Ovary (tissue), 9 donors: Measurements from ENCODE around the gene SH3GL3. TPM values are rescaled to one million over a fixed set of nuclear protein-coding genes. Genes with fewer than 3 reads are reported as not detected.

Experiments used
- DNase-seq, 5 donors: peaks; one replicate each; pipeline ENCODE4 v3.0.0-alpha.2; 2019 to 2020
- H3K27ac ChIP-seq, 2 donors: fragments of 200-600 bp; one replicate each; pipeline versions ENCODE4 v1.5.1 to v1.8.0; 2019 to 2022
- H3K27me3 ChIP-seq: fragments of 200-600 bp; one replicate; pipeline ENCODE4 v1.8.0; 2022
- H3K36me3 ChIP-seq: fragments of 200-600 bp; sonication (generic); one replicate; pipeline ENCODE4 v1.5.1; 2019
- H3K4me1 ChIP-seq: one replicate; pipeline ENCODE4 v1.8.1; 2013; ENCODE audit warnings: mild to moderate bottlenecking, moderate library complexity; ENCODE audit not compliant: insufficient read depth
- H3K4me3 ChIP-seq: fragments of 200-600 bp; sonication (generic); one replicate; pipeline ENCODE4 v1.5.1; 2017
- H3K9me3 ChIP-seq, 2 donors: fragments of 200-600 bp in 1 of 2; sonication (generic) in 1 of 2; one replicate each; pipeline versions ENCODE4 v1.5.1 to v1.8.1; 2013 to 2019; ENCODE audit warnings: mild to moderate bottlenecking in 1 of 2, moderate library complexity in 1 of 2
- EP300 ChIP-seq: sonication (generic); formaldehyde crosslinking; IDR thresholded peaks from one replicate; pipeline ENCODE4 v1.6.1; 2017; ENCODE audit warnings: antibody characterized with exemption
- POLR2A ChIP-seq: fragments of 450-650 bp; IDR thresholded peaks from one replicate; pipeline ENCODE4 v1.6.1; 2017; ENCODE audit warnings: antibody characterized with exemption, mild to moderate bottlenecking, moderate library complexity
- WGBS, 3 donors: extraction: QIAGEN DNeasy Blood & Tissue Kit in 1 of 3; methylation state at CpG; one replicate each; pipeline versions ENCODE4 v1.1.5 to v1.1.7; 2013 to 2017; 5-methylcytosine and 5-hydroxymethylcytosine counted together
- intact Hi-C, 4 donors: fragments of 100-400 bp; cut with DNase I; formaldehyde crosslinking; loops; one replicate each; pipeline versions ENCODE4 v1.11.0 to v1.15.1; 2022 to 2023
- polyA plus RNA-seq, 2 donors: library from polyadenylated mRNA; stranded (reverse); fragments of 200-250 nt in 1 of 2; fragments of 350-450 nt in 1 of 2; fragmentation: Illumina TruSeq in 1 of 2; extraction: RNeasy Lipid Tissue Mini Kit (QIAGEN cat#74804) in 1 of 2; gene quantifications; one replicate each; pipeline ENCODE4 v1.2.3, GENCODE V29; 2013 to 2014
- total RNA-seq, 7 donors: library from RNA; depleted of rRNA in 2 of 7; stranded (reverse); fragments of >200 nt in 2 of 7; fragmentation: NEBNext Ultra II Directional in 3 of 7; extraction: Animal tissue kit (Norgen Biotek cat#: 25700) in 3 of 7; gene quantifications; one replicate each; pipeline versions ENCODE4 v1.1.0 to v1.2.4, GENCODE V29; 2016 to 2023
- TF ChIP-seq, protein P1 (sequence below), 3 donors: fragments of 450-650 bp in 2 of 3; fragments of 200-600 bp in 1 of 3; IDR thresholded peaks; one replicate each; pipeline versions ENCODE4 v1.5.1 to v1.8.0; 2016 to 2022; ENCODE audit warnings: antibody characterized with exemption in 3 of 3, mild to moderate bottlenecking in 1 of 3
- donor health status: DM: no; HTN: no; CAD: no; lungs with moderate emphysema.
- donor health status: DM: no; HTN: no; CAD: no.
- donor health status: Bipolar disorder and iron deficiency.
- donor health status: DM: yes; HTN: yes; CAD: no.
- donor health status: DM: no; HTN: no; CAD: no.
- donor health status: DM: yes; HTN: yes; CAD: no.

Gene SH3GL3
- total and polyA plus RNA-seq, 9 donors, result 0.25 to 4.9 (median 0.55) TPM; not detected in 1

DNA sequence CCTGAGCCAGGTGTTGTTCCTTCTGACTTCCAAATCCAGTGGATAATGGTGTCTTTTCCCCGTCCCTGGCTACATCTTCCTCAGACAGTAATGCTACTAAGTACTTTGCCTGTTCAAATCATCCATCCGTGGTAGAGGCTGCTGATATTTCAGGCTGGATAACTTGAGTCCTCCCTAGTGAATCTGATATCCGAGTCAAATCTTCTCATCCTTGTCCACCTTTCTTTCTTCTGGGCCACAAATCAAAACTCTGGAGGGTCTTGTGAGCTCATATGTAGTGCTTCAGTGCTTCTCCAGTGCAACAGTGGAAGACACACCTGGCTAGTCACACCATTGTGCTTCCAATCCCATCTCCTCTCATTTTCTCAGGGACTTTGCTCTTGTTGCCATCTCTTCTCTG, 11.2 kb downstream of the SH3GL3 start:
- TF ChIP-seq POLR2A, result no peak
- TF ChIP-seq EP300, result no peak
- TF ChIP-seq, protein P1, sequence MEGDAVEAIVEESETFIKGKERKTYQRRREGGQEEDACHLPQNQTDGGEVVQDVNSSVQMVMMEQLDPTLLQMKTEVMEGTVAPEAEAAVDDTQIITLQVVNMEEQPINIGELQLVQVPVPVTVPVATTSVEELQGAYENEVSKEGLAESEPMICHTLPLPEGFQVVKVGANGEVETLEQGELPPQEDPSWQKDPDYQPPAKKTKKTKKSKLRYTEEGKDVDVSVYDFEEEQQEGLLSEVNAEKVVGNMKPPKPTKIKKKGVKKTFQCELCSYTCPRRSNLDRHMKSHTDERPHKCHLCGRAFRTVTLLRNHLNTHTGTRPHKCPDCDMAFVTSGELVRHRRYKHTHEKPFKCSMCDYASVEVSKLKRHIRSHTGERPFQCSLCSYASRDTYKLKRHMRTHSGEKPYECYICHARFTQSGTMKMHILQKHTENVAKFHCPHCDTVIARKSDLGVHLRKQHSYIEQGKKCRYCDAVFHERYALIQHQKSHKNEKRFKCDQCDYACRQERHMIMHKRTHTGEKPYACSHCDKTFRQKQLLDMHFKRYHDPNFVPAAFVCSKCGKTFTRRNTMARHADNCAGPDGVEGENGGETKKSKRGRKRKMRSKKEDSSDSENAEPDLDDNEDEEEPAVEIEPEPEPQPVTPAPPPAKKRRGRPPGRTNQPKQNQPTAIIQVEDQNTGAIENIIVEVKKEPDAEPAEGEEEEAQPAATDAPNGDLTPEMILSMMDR (IDR thresholded peaks at IDR 0.05), result no peak
- no peak overlapping the region for H3K4me3 ChIP-seq
- no peaks in the 10 kb centered on the region for H3K36me3 ChIP-seq
- H3K27me3 ChIP-seq, result no peaks in the 10 kb centered on the region
- DNase-seq, result no peak
- 44 to 71% (median 60%) methylated on average over 3 of the region's 3 CpGs for WGBS, 3 donors
- no peaks in the 10 kb centered on the region for H3K9me3 ChIP-seq
- no peaks in the 10 kb centered on the region for H3K4me1 ChIP-seq
- intact Hi-C loops, result no loop called here
- H3K27ac ChIP-seq, result no peak overlapping the region

DNA sequence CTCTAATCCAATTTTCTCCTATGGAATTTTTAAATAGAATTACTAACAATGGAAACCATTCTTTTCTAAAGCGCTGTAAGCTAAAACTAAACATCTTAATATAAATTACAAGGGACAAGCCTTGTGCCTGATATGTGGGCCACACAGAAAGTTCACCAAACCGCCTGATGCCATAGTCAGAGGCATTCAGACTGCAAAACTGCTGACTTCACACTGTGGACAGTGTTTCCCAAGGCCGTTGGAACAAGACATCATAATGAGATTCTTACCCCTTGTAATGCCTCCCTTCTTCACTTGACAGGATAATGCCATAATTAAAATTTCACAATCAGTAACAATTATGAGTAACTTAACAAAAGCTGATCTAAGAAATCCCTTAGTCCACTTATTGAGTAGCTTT, 14.9 kb downstream of the SH3GL3 start:
- intact Hi-C loops, result loop anchor here in 1 of 4 donors (10.0 kb wide), 1 partner anchor 57 kb away; no protein-coding TSS in a partner anchor
- no peaks in the 10 kb centered on the region for H3K9me3 ChIP-seq
- H3K27ac ChIP-seq, result no peak overlapping the region
- H3K4me3 ChIP-seq, result no peak overlapping the region
- DNase-seq, result no peak
- no peaks in the 10 kb centered on the region for H3K4me1 ChIP-seq
- H3K27me3 ChIP-seq, result no peaks in the 10 kb centered on the region
- TF ChIP-seq POLR2A (no peak), EP300 (no peak)
- TF ChIP-seq, protein P1 (IDR thresholded peaks at IDR 0.05), result no peak
- 83 to 92% (median 84%) methylated on average over 3 of the region's 3 CpGs for WGBS, 3 donors
- H3K36me3 ChIP-seq, result no peaks in the 10 kb centered on the region

DNA sequence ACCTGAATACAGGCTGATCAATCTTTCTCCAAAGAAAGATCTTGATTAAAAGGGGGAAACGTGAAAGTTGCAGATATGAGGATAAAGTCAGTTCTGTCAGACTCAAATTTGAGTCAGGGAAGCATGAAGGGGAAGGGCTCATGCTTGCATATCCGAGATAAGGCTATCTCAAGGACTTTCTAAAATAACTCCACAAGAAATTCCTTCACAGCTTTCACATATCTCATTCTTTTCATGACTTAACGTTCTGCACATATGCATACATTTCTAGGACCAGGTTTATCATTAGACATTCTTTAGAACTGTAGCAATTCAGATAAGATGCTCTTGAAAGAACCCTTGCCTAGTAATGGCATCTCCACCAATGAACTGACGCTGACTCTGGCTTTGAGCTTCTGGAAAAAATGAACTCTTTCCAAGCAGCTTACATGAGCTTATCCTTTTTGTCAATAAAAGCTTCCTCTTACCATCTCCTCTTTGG, 15.9 kb downstream of the SH3GL3 start:
- 2 to 11% (median 3%) methylated on average over 4 of the region's 4 CpGs for WGBS, 3 donors
- intact Hi-C loops, result loop anchor here in 1 of 4 donors (10.0 kb wide), 1 partner anchor 58 kb away; no protein-coding TSS in a partner anchor
- H3K4me1 ChIP-seq, result no peaks in the 10 kb centered on the region

DNA sequence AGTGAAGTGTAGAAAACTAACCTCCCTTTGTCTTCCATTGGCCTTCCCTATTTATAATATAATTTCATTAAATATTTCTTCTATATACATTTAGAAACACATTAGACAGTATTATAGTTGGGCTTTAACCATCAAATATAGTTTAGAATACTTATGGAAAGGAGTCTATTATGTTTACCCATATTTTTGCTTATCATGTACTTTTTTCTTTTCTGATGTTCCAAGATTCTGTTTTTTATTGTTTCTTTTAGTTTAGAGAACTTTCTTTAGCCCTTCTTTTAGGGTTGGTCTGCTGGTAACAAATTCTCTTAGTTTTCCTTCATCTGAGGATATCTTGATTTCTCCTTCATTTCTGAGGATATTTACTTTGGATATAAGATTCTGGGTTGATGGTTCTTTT, 23.7 kb downstream of the SH3GL3 start:
- Histone ChIP-seq H3K4me3 (no peak overlapping the region), H3K4me1 (no peaks in the 10 kb centered on the region), H3K9me3 (no peaks in the 10 kb centered on the region), H3K27ac (no peak overlapping the region), H3K27me3 (no peaks in the 10 kb centered on the region), H3K36me3 (no peaks in the 10 kb centered on the region)
- DNase-seq, result no peak
- intact Hi-C loops, result no loop called here
- TF ChIP-seq, protein P1 (IDR thresholded peaks at IDR 0.05), result no peak
- TF ChIP-seq POLR2A (no peak), EP300 (no peak)

More for the DNA sequence above, 15.9 kb downstream of the SH3GL3 start:
- no peak for DNase-seq
- no peaks in the 10 kb centered on the region for H3K36me3 ChIP-seq
- no peak overlapping the region for H3K4me3 ChIP-seq
- no peak overlapping the region for H3K27ac ChIP-seq
- H3K9me3 ChIP-seq, result no peaks in the 10 kb centered on the region
- H3K27me3 ChIP-seq, result no peaks in the 10 kb centered on the region
- TF ChIP-seq, protein P1 (IDR thresholded peaks at IDR 0.05), result no peak
- no peak for TF ChIP-seq POLR2A
- no peak for TF ChIP-seq EP300
